ENCODE measurements around the gene FAM240B.

The FAM240B gene

DNA sequence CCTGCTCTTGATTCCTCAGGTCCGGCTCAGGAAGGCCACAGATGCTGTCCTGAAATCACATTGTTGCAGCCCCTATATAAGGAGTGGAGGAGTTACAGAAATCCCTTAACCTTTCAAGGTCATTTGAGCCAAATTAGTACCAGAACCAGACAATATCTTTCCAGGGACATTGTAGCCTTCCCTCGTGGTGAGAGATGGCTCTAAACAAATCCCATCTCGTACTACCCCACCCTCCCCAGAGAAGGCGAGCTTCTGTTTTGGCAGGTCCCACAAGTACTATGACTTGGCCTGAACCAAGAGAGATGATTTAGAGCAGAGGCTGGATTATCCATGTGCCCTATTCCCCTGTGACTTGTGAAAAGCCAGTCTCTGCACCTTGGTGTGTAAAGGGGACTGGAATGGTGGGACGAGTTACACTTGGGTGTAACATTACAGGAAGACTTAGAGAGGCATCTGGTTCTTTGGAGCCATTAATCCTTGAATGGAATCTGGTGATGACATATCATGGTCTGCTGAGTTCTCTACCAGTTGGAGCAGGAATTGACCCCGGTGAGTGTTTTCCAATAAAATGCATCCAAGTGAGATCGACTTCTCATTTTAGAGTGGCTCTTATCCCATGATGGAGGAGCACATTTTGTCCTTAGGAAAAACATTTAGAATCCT, at the start of gene FAM240B:
Gene FAM240B (minus strand): TSS at position 51 of the 663 bp plus-strand sequence. CDS start 16,134 bp downstream, outside the sequence.
- no peak for DNase-seq (ENCODE audit: low read depth)
- H3K4me3 ChIP-seq (ENCODE audit: low read depth, low read length) = no peak within 1 kb of the TSS
- in situ Hi-C loops (cut with HindIII; ENCODE audit: low sequenced_read_pairs) = no loop called here
- TF ChIP-seq, protein P1, sequence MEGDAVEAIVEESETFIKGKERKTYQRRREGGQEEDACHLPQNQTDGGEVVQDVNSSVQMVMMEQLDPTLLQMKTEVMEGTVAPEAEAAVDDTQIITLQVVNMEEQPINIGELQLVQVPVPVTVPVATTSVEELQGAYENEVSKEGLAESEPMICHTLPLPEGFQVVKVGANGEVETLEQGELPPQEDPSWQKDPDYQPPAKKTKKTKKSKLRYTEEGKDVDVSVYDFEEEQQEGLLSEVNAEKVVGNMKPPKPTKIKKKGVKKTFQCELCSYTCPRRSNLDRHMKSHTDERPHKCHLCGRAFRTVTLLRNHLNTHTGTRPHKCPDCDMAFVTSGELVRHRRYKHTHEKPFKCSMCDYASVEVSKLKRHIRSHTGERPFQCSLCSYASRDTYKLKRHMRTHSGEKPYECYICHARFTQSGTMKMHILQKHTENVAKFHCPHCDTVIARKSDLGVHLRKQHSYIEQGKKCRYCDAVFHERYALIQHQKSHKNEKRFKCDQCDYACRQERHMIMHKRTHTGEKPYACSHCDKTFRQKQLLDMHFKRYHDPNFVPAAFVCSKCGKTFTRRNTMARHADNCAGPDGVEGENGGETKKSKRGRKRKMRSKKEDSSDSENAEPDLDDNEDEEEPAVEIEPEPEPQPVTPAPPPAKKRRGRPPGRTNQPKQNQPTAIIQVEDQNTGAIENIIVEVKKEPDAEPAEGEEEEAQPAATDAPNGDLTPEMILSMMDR (IDR thresholded peaks at IDR 0.05; ENCODE audit: low read depth, low read length, missing control alignments) = no peak

DNA sequence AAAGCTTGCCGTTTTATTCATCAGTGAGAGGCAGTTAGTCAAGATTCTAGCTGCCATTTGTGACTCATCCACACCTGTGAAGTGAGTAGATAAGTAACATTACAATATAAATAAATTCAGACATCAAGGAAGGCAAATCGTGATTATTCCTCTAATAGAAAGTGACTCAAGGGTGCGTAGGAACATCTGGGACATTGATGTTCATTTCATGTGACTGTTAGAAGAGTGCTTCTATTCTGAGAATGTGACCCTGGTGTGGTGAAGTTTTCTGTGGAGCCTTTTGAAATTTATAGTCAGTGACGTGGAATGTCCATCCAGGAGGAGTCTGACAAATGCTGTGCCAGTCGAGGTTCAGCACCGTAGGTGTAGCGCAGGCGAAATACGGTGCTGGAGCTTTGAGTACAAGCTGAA, 48.4 kb upstream of the FAM240B start:
- DNase-seq (ENCODE audit: low read depth) = no peak
- in situ Hi-C loops (cut with HindIII; ENCODE audit: low sequenced_read_pairs) = no loop called here
- TF ChIP-seq, protein P1 (IDR thresholded peaks at IDR 0.05; ENCODE audit: low read depth, low read length, missing control alignments) = no peak
- no peak overlapping the region for H3K4me3 ChIP-seq (ENCODE audit: low read depth, low read length)

DNA sequence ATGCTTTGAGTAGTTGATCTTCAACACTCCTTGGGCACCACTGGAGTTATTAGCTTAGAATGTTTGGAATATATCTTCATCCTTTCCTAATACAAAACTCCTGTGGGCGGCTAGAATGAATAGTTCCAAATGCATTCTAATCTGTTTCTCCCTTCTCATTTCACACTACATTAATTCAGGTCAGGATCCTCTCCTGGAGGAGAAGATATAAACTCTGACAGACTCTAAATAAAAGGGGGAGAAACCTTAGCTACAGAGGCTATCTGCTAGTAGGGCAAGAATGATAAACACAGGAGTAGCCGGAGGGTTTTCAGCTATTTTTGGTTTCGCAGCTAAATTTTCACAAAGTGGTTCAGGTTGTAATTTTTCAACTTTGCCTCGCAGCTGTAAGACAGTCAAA, 45.2 kb upstream of the FAM240B start:
- DNase-seq (ENCODE audit: low read depth) = no peak
- TF ChIP-seq, protein P1 (IDR thresholded peaks at IDR 0.05; ENCODE audit: low read depth, low read length, missing control alignments) = no peak
- no peak overlapping the region for H3K4me3 ChIP-seq (ENCODE audit: low read depth, low read length)
- in situ Hi-C loops (cut with HindIII; ENCODE audit: low sequenced_read_pairs) = no loop called here

DNA sequence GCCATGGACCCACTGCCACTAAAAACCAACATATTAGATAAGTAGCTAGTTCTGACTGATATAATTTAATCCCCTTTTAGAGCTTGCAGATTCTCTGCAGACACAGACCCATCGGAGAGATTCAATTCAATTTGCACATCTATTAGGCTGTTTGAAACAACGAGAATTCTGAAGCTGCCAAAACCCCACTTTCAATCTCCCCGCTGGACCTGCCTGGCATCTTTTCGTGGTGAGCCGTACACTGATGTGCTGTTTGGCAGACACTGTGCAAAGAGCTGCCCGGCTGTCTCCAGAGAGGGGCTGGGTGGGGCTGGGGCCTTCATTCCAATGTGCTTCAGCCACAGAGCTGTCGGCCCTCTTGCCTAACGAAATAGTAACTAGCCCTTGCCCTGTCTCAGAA, 42.1 kb upstream of the FAM240B start:
- no peak for DNase-seq (ENCODE audit: low read depth)
- no peak overlapping the region for H3K4me3 ChIP-seq (ENCODE audit: low read depth, low read length)
- in situ Hi-C loops (cut with HindIII; ENCODE audit: low sequenced_read_pairs) = no loop called here

DNA sequence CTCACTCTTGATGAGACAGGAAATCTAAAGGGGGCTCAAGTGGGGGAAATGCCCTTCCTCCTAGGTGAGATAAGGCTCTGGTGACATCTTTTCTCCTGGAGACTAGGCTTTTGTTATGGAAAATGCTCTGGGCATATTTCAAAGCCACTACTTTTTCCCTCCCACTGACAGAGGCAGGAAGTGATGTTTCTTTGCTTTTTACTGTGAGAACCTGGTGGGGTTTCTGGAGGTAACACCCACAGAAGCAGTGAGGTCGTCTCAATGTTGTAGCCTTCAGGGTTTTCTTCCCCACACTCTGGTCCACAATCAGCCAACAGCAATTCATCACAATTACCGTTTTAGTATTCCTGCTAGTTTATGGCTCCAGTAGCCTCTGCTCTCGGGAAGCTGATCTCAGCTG, 41.4 kb upstream of the FAM240B start:
- H3K4me3 ChIP-seq (ENCODE audit: low read depth, low read length) = no peak overlapping the region
- in situ Hi-C loops (cut with HindIII; ENCODE audit: low sequenced_read_pairs) = no loop called here
- DNase-seq (ENCODE audit: low read depth) = peak; percentile 2
- TF ChIP-seq, protein P1 (IDR thresholded peaks at IDR 0.05; ENCODE audit: low read depth, low read length, missing control alignments) = no peak

More for the DNA sequence above, 42.1 kb upstream of the FAM240B start:
- TF ChIP-seq, protein P1 (IDR thresholded peaks at IDR 0.05; ENCODE audit: low read depth, low read length, missing control alignments) = no peak

DNA sequence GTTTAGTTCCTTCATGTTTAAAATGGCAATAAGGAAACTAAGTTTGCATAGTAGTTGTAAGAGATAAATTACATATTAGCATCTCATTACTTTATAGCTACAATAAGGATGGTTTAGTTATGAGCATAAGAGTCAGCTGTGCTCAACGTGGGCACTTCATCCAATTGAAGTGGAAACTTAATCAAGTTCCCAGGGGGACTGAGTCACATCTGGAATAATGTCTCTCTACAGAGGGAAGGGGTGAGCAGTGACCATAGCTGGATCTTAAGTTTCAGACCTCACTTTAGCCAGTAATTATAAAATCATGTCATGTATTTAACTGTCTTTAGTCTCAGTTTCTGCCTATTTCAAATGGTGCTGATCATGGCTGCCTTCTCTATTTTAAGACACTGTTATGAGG, 36.8 kb upstream of the FAM240B start:
- TF ChIP-seq, protein P1 (IDR thresholded peaks at IDR 0.05; ENCODE audit: low read depth, low read length, missing control alignments) = no peak
- no peak overlapping the region for H3K4me3 ChIP-seq (ENCODE audit: low read depth, low read length)
- no peak for DNase-seq (ENCODE audit: low read depth)
- in situ Hi-C loops (cut with HindIII; ENCODE audit: low sequenced_read_pairs) = no loop called here
